HepG2 (cell line): Measurements from ENCODE around the gene GRHL1.

Experiments
- AKNA ChIP-seq: sonication (generic); formaldehyde crosslinking; IDR thresholded peaks from 2 replicates; pipeline ENCODE4 v1.4.0; 2020; ENCODE audit warnings: missing genetic modification reagents, borderline replicate concordance
- EZH2 ChIP-seq: conservative IDR thresholded peaks from 2 replicates; pipeline ENCODE4 v1.6.1; 2012; ENCODE audit warnings: mild to moderate bottlenecking, low read depth, low read length, moderate library complexity
- KAT2B ChIP-seq: fragments of 150-350 bp; IDR thresholded peaks from 2 replicates; pipeline ENCODE4 v1.6.1; 2014; ENCODE audit warnings: low read depth, low read length, borderline replicate concordance
- MAFG ChIP-seq: sonication (generic); formaldehyde crosslinking; IDR thresholded peaks from 2 replicates; pipeline ENCODE4 v1.5.1; 2020; ENCODE audit warnings: mild to moderate bottlenecking, missing genetic modification reagents
- MTA3 ChIP-seq: sonication (generic); formaldehyde crosslinking; IDR thresholded peaks from 2 replicates; pipeline ENCODE4 v1.4.0; 2020; ENCODE audit warnings: missing genetic modification reagents
- MXI1 ChIP-seq: IDR thresholded peaks from 3 replicates; pipeline ENCODE4 v1.6.1; 2012; ENCODE audit warnings: low read depth, low read length, inconsistent platforms, borderline replicate concordance
- SNAPC2 ChIP-seq: sonication (generic); formaldehyde crosslinking; IDR thresholded peaks from 2 replicates; pipeline ENCODE4 v1.8.1; 2022; ENCODE audit warnings: mild to moderate bottlenecking, missing genetic modification reagents
- XRCC5 ChIP-seq: fragments of 200-400 bp; formaldehyde crosslinking; optimal IDR thresholded peaks from 2 replicates; pipeline ENCODE3; 2017; ENCODE audit warnings: mild to moderate bottlenecking, low read length
- YEATS4 ChIP-seq: sonication (generic); formaldehyde crosslinking; IDR thresholded peaks from 2 replicates; pipeline ENCODE4 v1.4.0; 2020; ENCODE audit warnings: missing genetic modification reagents, borderline replicate concordance
- ZFP36 ChIP-seq: fragments of 150-350 bp; IDR thresholded peaks from 2 replicates; pipeline ENCODE4 v1.6.1; 2018; ENCODE audit warnings: borderline replicate concordance, low read length, low read depth; ENCODE audit not compliant: partially characterized antibody
- TF ChIP-seq, protein P1 (sequence below): sonication (generic); formaldehyde crosslinking; IDR thresholded peaks from 2 replicates; pipeline ENCODE4 v1.5.0; 2020; ENCODE audit warnings: mild to moderate bottlenecking, missing genetic modification reagents, moderate library complexity
- TF ChIP-seq, protein P2 (sequence below): sonication (generic); formaldehyde crosslinking; IDR thresholded peaks from 2 replicates; pipeline ENCODE4 v1.4.0; 2020; ENCODE audit warnings: missing genetic modification reagents

GRCh38 chr2:9937258-9937657, 14.2 kb upstream of the GRHL1 start:
- TF ChIP-seq, protein P1, sequence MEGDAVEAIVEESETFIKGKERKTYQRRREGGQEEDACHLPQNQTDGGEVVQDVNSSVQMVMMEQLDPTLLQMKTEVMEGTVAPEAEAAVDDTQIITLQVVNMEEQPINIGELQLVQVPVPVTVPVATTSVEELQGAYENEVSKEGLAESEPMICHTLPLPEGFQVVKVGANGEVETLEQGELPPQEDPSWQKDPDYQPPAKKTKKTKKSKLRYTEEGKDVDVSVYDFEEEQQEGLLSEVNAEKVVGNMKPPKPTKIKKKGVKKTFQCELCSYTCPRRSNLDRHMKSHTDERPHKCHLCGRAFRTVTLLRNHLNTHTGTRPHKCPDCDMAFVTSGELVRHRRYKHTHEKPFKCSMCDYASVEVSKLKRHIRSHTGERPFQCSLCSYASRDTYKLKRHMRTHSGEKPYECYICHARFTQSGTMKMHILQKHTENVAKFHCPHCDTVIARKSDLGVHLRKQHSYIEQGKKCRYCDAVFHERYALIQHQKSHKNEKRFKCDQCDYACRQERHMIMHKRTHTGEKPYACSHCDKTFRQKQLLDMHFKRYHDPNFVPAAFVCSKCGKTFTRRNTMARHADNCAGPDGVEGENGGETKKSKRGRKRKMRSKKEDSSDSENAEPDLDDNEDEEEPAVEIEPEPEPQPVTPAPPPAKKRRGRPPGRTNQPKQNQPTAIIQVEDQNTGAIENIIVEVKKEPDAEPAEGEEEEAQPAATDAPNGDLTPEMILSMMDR (CRISPR knock-in tag): no peak
- no peak for TF ChIP-seq XRCC5
- TF ChIP-seq YEATS4: no peak
- no peak for TF ChIP-seq AKNA (CRISPR knock-in tag)
- no peak for TF ChIP-seq EZH2
- TF ChIP-seq SNAPC2 (CRISPR knock-in tag): no peak
- no peak for TF ChIP-seq MTA3
- TF ChIP-seq MXI1: no peak
- TF ChIP-seq KAT2B: no peak
- TF ChIP-seq, protein P2, sequence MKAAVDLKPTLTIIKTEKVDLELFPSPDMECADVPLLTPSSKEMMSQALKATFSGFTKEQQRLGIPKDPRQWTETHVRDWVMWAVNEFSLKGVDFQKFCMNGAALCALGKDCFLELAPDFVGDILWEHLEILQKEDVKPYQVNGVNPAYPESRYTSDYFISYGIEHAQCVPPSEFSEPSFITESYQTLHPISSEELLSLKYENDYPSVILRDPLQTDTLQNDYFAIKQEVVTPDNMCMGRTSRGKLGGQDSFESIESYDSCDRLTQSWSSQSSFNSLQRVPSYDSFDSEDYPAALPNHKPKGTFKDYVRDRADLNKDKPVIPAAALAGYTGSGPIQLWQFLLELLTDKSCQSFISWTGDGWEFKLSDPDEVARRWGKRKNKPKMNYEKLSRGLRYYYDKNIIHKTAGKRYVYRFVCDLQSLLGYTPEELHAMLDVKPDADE (CRISPR knock-in tag): no peak
- no peak for TF ChIP-seq MAFG (CRISPR knock-in tag)
- TF ChIP-seq ZFP36: no peak
